Endothelial cell of umbilical vein (primary cell): ENCODE results near the gene OR4D5.

Source experiments
- EZH2 ChIP-seq: IDR thresholded peaks from 2 replicates; pipeline ENCODE4 v1.6.1; 2012; ENCODE audit warnings: borderline replicate concordance, low read depth, mild to moderate bottlenecking, moderate library complexity, low read length, inconsistent platforms; ENCODE audit not compliant: severe bottlenecking
- FOS ChIP-seq: IDR thresholded peaks from 2 replicates; pipeline ENCODE4 v1.6.1; 2011; ENCODE audit warnings: mild to moderate bottlenecking, low read length, moderate library complexity, borderline replicate concordance; ENCODE audit not compliant: insufficient read depth
- JUN ChIP-seq: IDR thresholded peaks from 2 replicates; pipeline ENCODE4 v1.6.1; 2011; ENCODE audit warnings: borderline replicate concordance, low read depth; ENCODE audit not compliant: insufficient read length, insufficient read depth
- MYC ChIP-seq: IDR thresholded peaks from one replicate; pipeline ENCODE4 v1.6.1; 2011; ENCODE audit warnings: mild to moderate bottlenecking, low read depth, low read length
- POLR2A ChIP-seq: IDR thresholded peaks from 2 replicates; pipeline ENCODE4 v1.6.1; 2012; ENCODE audit warnings: low read depth, mild to moderate bottlenecking, control low read depth, low read length
- POLR2AphosphoS5 ChIP-seq: IDR thresholded peaks from 2 replicates; pipeline ENCODE4 v1.6.1; 2012; ENCODE audit warnings: low read depth, mild to moderate bottlenecking, control low read depth, low read length, moderate library complexity; ENCODE audit not compliant: insufficient read depth
- TF ChIP-seq, protein P1 (sequence below), 2 donors: IDR thresholded peaks; 1 replicate in 1 of 2; 2 replicates in 1 of 2; pipeline ENCODE4 v1.5.1; 2011; ENCODE audit warnings: low read length in 2 of 2, mild to moderate bottlenecking in 2 of 2, moderate library complexity in 2 of 2, control low read depth in 1 of 2, inconsistent platforms in 1 of 2, low read depth in 1 of 2; ENCODE audit not compliant: insufficient read depth in 1 of 2; ENCODE audit errors: extremely low read depth in 1 of 2
- TF ChIP-seq, protein P2 (sequence below): IDR thresholded peaks from 2 replicates; pipeline ENCODE4 v1.6.1; 2011; ENCODE audit not compliant: insufficient read depth, insufficient read length

GRCh38 chr11:123904932-123905331 lies 34.5 kb upstream of the OR4D5 start:
- TF ChIP-seq, protein P1, sequence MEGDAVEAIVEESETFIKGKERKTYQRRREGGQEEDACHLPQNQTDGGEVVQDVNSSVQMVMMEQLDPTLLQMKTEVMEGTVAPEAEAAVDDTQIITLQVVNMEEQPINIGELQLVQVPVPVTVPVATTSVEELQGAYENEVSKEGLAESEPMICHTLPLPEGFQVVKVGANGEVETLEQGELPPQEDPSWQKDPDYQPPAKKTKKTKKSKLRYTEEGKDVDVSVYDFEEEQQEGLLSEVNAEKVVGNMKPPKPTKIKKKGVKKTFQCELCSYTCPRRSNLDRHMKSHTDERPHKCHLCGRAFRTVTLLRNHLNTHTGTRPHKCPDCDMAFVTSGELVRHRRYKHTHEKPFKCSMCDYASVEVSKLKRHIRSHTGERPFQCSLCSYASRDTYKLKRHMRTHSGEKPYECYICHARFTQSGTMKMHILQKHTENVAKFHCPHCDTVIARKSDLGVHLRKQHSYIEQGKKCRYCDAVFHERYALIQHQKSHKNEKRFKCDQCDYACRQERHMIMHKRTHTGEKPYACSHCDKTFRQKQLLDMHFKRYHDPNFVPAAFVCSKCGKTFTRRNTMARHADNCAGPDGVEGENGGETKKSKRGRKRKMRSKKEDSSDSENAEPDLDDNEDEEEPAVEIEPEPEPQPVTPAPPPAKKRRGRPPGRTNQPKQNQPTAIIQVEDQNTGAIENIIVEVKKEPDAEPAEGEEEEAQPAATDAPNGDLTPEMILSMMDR (IDR thresholded peaks at IDR 0.05; ENCODE audit: extremely low read depth in 1 of 2, insufficient read depth in 1 of 2, low read depth in 1 of 2, low read length in 2 of 2) = no peak
- TF ChIP-seq POLR2A (no peak), EZH2 (no peak), POLR2AphosphoS5 (no peak), MYC (no peak), JUN (no peak), FOS (no peak)
- TF ChIP-seq, protein P2, sequence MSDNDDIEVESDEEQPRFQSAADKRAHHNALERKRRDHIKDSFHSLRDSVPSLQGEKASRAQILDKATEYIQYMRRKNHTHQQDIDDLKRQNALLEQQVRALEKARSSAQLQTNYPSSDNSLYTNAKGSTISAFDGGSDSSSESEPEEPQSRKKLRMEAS = no peak
